WTC11 (cell line): Measurements from ENCODE around the gene MRPL20. TPM values are rescaled to one million over a fixed set of nuclear protein-coding genes. Genes with fewer than 3 reads are reported as not detected.

Source experiments
- ATAC-seq: fragments of 200-7000 bp; cut with Tn5 transposase; 2 replicates; pipeline ENCODE4 v1.10.0; 2021; ENCODE audit warnings: mild to moderate bottlenecking, moderate library complexity
- CTCF ChIA-PET: fragments of 300-600 bp; sonication (Branson Sonifier 250); formaldehyde crosslinking; loops from one replicate; lab custom pipeline; 2021; ENCODE audit warnings: antibody characterized with exemption; lab: Charles Lee
- POLR2A ChIA-PET: fragments of 350-600 bp; sonication (Branson Sonifier 250); formaldehyde crosslinking; loops from one replicate; lab custom pipeline; 2021; ENCODE audit warnings: antibody characterized with exemption; lab: Charles Lee
- DNase-seq: peaks from one replicate; pipeline ENCODE4 v3.0.0; 2021; ENCODE audit warnings: low spot score
- H3K27ac Mint-ChIP-seq: 2 replicates; pipeline ENCODE4 v1.8.0; 2021; ENCODE audit warnings: mixed read lengths
- H3K27me3 Mint-ChIP-seq: 2 replicates; pipeline ENCODE4 v1.8.0; 2021; ENCODE audit warnings: low read depth, mild to moderate bottlenecking, moderate library complexity, mixed read lengths
- H3K36me3 Mint-ChIP-seq: 2 replicates; pipeline ENCODE4 v1.8.0; 2021; ENCODE audit warnings: mixed read lengths
- H3K4me1 Mint-ChIP-seq: 2 replicates; pipeline ENCODE4 v1.8.0; 2022; ENCODE audit warnings: mixed read lengths
- H3K4me3 Mint-ChIP-seq: 2 replicates; pipeline ENCODE4 v1.8.0; 2021; ENCODE audit warnings: mild to moderate bottlenecking, moderate library complexity, mixed read lengths
- H3K9me3 Mint-ChIP-seq: 2 replicates; pipeline ENCODE4 v1.8.0; 2021; ENCODE audit warnings: mixed read lengths
- CREB1 ChIP-seq: sonication (generic); formaldehyde crosslinking; IDR thresholded peaks from 2 replicates; pipeline ENCODE4 v1.8.0; 2023; ENCODE audit warnings: mild to moderate bottlenecking, missing genetic modification reagents
- ELF4 ChIP-seq: sonication (generic); formaldehyde crosslinking; IDR thresholded peaks from 2 replicates; pipeline ENCODE4 v1.8.1; 2022; ENCODE audit warnings: low read depth, mild to moderate bottlenecking, moderate library complexity, missing genetic modification reagents
- HMGA2 ChIP-seq: fragments of 250-450 bp; sonication (Bioruptor Pico); IDR thresholded peaks from 2 replicates; pipeline ENCODE4 v1.4.0; 2021; ENCODE audit warnings: mild to moderate bottlenecking, moderate library complexity
- KAT7 ChIP-seq: sonication (generic); formaldehyde crosslinking; IDR thresholded peaks from 2 replicates; pipeline ENCODE4 v1.8.1; 2023; ENCODE audit warnings: missing genetic modification reagents, mild to moderate bottlenecking, borderline replicate concordance
- MLX ChIP-seq: sonication (generic); formaldehyde crosslinking; IDR thresholded peaks from 2 replicates; pipeline ENCODE4 v1.8.1; 2023; ENCODE audit warnings: mild to moderate bottlenecking, missing genetic modification reagents, moderate library complexity
- NFYB ChIP-seq: sonication (generic); formaldehyde crosslinking; conservative IDR thresholded peaks from 2 replicates; pipeline ENCODE4 v1.8.0; 2022; ENCODE audit warnings: low read depth, missing genetic modification reagents
- NR1H2 ChIP-seq: sonication (generic); formaldehyde crosslinking; IDR thresholded peaks from 2 replicates; pipeline ENCODE4 v1.9.0; 2021; ENCODE audit warnings: mild to moderate bottlenecking, moderate library complexity, missing genetic modification reagents
- OVOL2 ChIP-seq: fragments of 250-450 bp; sonication (Bioruptor Pico); IDR thresholded peaks from 2 replicates; pipeline ENCODE4 v1.9.0; 2021; ENCODE audit warnings: mild to moderate bottlenecking, borderline replicate concordance
- TP53 ChIP-seq: sonication (generic); formaldehyde crosslinking; IDR thresholded peaks from 2 replicates; pipeline ENCODE4 v1.8.1; 2023; ENCODE audit warnings: mild to moderate bottlenecking, missing genetic modification reagents
- USF2 ChIP-seq: sonication (generic); formaldehyde crosslinking; IDR thresholded peaks from 2 replicates; pipeline ENCODE4 v1.8.1; 2023; ENCODE audit warnings: mild to moderate bottlenecking, missing genetic modification reagents, moderate library complexity
- ZNF232 ChIP-seq: sonication (generic); formaldehyde crosslinking; IDR thresholded peaks from 2 replicates; pipeline ENCODE4 v1.8.0; 2022; ENCODE audit warnings: mild to moderate bottlenecking, missing genetic modification reagents
- ZNF281 ChIP-seq: sonication (generic); formaldehyde crosslinking; IDR thresholded peaks from 2 replicates; pipeline ENCODE4 v1.8.0; 2023; ENCODE audit warnings: mild to moderate bottlenecking, missing genetic modification reagents
- ZNF317 ChIP-seq: sonication (generic); formaldehyde crosslinking; IDR thresholded peaks from 2 replicates; pipeline ENCODE4 v1.8.1; 2023; ENCODE audit warnings: low read depth, mild to moderate bottlenecking, moderate library complexity, missing genetic modification reagents, borderline replicate concordance
- ZNF416 ChIP-seq: fragments of 250-450 bp; sonication (Bioruptor Pico); IDR thresholded peaks from 2 replicates; pipeline ENCODE4 v1.9.0; 2021; ENCODE audit warnings: mild to moderate bottlenecking, inconsistent platforms
- ZNF423 ChIP-seq: fragments of 250-450 bp; sonication (Bioruptor Pico); IDR thresholded peaks from 2 replicates; pipeline ENCODE4 v2.1.2; 2022; ENCODE audit warnings: mild to moderate bottlenecking, moderate library complexity
- ZNF671 ChIP-seq: fragments of 250-450 bp; sonication (Bioruptor Pico); IDR thresholded peaks from 2 replicates; pipeline ENCODE4 v1.8.0; 2021; ENCODE audit warnings: mild to moderate bottlenecking
- total RNA-seq: library from RNA; stranded (reverse); gene quantifications from 3 replicates; pipeline ENCODE4 v1.2.3, GENCODE V29; 2021
- TF ChIP-seq, protein P1 (sequence below): sonication (generic); formaldehyde crosslinking; IDR thresholded peaks from 2 replicates; pipeline ENCODE4 v1.8.1; 2023; ENCODE audit warnings: mild to moderate bottlenecking, missing genetic modification reagents, borderline replicate concordance
- TF ChIP-seq, protein P2 (sequence below): sonication (generic); formaldehyde crosslinking; conservative IDR thresholded peaks from 2 replicates; pipeline ENCODE4 v1.8.1; 2023; ENCODE audit warnings: mild to moderate bottlenecking, low read depth, missing genetic modification reagents, moderate library complexity
- TF ChIP-seq, protein P3 (sequence below): sonication (generic); formaldehyde crosslinking; IDR thresholded peaks from 2 replicates; pipeline ENCODE4 v1.8.0; 2022; ENCODE audit warnings: mild to moderate bottlenecking, missing genetic modification reagents
- TF ChIP-seq, protein P4 (sequence below): fragments of 250-450 bp; sonication (Bioruptor Pico); conservative IDR thresholded peaks from 2 replicates; pipeline ENCODE4 v1.9.0; 2021; ENCODE audit warnings: mild to moderate bottlenecking

The MRPL20 gene
- total RNA-seq, 1 experiment from 2014 or later, result 156 TPM

- ATAC-seq (peak; percentile 62), DNase-seq (peak; percentile 68)
- ChIA-PET CTCF (interaction anchor here (1.0 to 1.5 kb wide), 7 partner anchors 8 to 62 kb away, joined by 3 to 4 read pairs (median 3); partner anchors contain the start of gene AURKAIP1), POLR2A (interaction anchor here (0.6 to 1.1 kb wide), 2 partner anchors 18 to 39 kb away, joined by 3 to 4 read pairs; no protein-coding TSS in a partner anchor)
- H3K9me3 Mint-ChIP-seq, result no peaks in the 10 kb centered on the region
- no peaks in the 10 kb centered on the region for H3K36me3 Mint-ChIP-seq
- H3K27me3 Mint-ChIP-seq, result peaks cover 17% of the 10 kb centered on the region
- peak overlapping the region; percentile 73 for H3K4me3 Mint-ChIP-seq
- no peak overlapping the region for H3K27ac Mint-ChIP-seq
- H3K4me1 Mint-ChIP-seq, result peaks cover 25% of the 10 kb centered on the region
- TF ChIP-seq, protein P1, sequence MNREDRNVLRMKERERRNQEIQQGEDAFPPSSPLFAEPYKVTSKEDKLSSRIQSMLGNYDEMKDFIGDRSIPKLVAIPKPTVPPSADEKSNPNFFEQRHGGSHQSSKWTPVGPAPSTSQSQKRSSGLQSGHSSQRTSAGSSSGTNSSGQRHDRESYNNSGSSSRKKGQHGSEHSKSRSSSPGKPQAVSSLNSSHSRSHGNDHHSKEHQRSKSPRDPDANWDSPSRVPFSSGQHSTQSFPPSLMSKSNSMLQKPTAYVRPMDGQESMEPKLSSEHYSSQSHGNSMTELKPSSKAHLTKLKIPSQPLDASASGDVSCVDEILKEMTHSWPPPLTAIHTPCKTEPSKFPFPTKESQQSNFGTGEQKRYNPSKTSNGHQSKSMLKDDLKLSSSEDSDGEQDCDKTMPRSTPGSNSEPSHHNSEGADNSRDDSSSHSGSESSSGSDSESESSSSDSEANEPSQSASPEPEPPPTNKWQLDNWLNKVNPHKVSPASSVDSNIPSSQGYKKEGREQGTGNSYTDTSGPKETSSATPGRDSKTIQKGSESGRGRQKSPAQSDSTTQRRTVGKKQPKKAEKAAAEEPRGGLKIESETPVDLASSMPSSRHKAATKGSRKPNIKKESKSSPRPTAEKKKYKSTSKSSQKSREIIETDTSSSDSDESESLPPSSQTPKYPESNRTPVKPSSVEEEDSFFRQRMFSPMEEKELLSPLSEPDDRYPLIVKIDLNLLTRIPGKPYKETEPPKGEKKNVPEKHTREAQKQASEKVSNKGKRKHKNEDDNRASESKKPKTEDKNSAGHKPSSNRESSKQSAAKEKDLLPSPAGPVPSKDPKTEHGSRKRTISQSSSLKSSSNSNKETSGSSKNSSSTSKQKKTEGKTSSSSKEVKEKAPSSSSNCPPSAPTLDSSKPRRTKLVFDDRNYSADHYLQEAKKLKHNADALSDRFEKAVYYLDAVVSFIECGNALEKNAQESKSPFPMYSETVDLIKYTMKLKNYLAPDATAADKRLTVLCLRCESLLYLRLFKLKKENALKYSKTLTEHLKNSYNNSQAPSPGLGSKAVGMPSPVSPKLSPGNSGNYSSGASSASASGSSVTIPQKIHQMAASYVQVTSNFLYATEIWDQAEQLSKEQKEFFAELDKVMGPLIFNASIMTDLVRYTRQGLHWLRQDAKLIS, result no peak
- TF ChIP-seq OVOL2 (CRISPR knock-in tag) (no peak), CREB1 (CRISPR knock-in tag) (no peak), ZNF416 (CRISPR knock-in tag) (no peak), ZNF281 (CRISPR knock-in tag) (0 out of 2 replicates have a peak, but pooled peaks have one; percentile 33), ELF4 (CRISPR knock-in tag) (no peak), ZNF232 (CRISPR knock-in tag) (no peak), TP53 (CRISPR knock-in tag) (no peak), ZNF671 (CRISPR knock-in tag) (no peak), ZNF423 (peak; percentile 67), KAT7 (CRISPR knock-in tag) (no peak), ZNF317 (no peak), HMGA2 (CRISPR knock-in tag) (no peak), NFYB (CRISPR knock-in tag) (no peak), USF2 (CRISPR knock-in tag) (no peak), NR1H2 (CRISPR knock-in tag) (no peak), MLX (CRISPR knock-in tag) (no peak)
- TF ChIP-seq, protein P2, sequence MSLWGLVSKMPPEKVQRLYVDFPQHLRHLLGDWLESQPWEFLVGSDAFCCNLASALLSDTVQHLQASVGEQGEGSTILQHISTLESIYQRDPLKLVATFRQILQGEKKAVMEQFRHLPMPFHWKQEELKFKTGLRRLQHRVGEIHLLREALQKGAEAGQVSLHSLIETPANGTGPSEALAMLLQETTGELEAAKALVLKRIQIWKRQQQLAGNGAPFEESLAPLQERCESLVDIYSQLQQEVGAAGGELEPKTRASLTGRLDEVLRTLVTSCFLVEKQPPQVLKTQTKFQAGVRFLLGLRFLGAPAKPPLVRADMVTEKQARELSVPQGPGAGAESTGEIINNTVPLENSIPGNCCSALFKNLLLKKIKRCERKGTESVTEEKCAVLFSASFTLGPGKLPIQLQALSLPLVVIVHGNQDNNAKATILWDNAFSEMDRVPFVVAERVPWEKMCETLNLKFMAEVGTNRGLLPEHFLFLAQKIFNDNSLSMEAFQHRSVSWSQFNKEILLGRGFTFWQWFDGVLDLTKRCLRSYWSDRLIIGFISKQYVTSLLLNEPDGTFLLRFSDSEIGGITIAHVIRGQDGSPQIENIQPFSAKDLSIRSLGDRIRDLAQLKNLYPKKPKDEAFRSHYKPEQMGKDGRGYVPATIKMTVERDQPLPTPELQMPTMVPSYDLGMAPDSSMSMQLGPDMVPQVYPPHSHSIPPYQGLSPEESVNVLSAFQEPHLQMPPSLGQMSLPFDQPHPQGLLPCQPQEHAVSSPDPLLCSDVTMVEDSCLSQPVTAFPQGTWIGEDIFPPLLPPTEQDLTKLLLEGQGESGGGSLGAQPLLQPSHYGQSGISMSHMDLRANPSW (CRISPR knock-in tag), result no peak
- TF ChIP-seq, protein P3, sequence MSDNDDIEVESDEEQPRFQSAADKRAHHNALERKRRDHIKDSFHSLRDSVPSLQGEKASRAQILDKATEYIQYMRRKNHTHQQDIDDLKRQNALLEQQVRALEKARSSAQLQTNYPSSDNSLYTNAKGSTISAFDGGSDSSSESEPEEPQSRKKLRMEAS (CRISPR knock-in tag), result peak; percentile 67; the same call in 1 of the 2 replicates
- TF ChIP-seq, protein P4, sequence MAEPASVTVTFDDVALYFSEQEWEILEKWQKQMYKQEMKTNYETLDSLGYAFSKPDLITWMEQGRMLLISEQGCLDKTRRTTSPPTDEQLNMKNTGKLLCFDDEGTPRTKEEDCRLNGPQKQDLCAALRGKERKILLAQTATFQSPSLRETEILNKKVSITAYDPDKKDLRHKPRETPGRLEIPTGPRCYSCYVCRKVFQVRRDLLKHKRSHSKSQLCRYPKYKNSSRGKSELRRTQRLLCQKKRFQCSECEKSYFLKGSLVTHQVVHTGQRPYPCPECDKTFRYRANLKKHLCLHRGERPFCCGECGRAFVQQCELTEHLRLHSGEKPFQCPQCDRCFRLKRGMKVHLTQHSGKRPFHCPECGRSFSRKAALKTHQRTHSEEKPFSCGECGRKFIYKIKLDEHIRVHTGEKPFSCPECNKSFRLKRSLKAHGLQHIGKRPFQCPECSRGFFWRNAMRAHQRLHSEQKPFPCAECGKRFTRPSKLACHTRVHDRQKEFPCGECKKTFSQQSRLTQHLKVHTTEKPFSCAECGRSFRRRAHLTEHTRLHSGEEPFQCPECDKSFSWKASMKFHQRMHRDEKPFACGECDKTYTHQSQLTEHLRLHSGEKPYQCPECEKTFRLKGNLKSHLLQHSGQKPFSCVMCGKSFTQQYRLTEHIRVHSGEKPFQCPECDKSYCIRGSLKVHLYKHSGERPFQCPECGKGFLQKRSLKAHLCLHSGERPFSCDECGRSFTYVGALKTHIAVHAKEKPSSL, result no peak
These were observed 53.5 kb downstream of the MRPL20 start for GRCh38 chr1:1353389-1354151.
